ENCODE measurements around the gene MICAL3. TPM values are rescaled to one million over a fixed set of nuclear protein-coding genes. Genes with fewer than 3 reads are reported as not detected.
"Not testable (repeated sequence)": the region's sequence is repeated elsewhere in the genome, so short reads cannot be mapped to it uniquely, and the experiment has no call there.

MICAL3 gene
- 13.4 and 15.2 TPM in 2 replicates for total RNA-seq (2014; rRNA removed; shearing (Covaris generic))

DNA sequence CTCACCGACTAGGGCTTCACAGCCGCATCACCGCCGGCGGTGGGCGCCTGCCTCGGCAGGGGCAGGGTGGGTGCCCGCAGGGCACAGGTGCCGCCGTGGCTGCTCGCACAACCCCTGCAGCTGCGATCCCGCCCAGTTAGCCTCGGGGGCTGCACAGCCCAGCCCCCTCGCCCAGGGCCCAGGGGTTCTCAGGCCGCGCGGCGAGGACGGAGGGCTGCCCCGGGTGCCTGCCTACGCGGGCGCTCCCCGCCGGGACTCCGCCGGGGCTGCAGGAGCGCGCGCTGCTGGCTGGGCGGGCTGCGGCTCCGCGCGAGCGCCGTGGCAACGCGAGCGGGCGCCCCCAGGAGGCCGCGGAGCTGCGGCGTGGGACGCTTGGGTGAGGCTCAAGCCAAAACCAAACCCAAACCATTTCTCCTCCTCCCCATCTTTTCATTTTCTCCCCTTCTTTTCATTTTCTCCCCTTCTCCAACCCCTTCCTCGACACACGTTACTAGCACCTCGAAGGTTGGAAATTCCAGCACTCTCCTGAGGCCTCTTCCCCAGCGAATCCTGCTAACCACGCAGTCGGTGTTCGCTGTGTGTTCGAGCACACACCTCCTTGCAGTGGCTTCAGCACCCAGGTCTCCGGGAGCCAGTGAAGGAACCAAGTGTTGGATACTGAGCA, at the start of gene MICAL3:
Gene MICAL3, minus strand, starts transcription at position 286 of the 664 bp plus-strand sequence. CDS start 117,749 bp downstream, outside the sequence.
- no peak for DNase-seq (ENCODE audit: low spot score)

- DNase-seq (ENCODE audit: low spot score), result not testable (repeated sequence)
These were observed 49.6 kb upstream of the MICAL3 start for GRCh38 chr22:18073927-18074326.

DNA sequence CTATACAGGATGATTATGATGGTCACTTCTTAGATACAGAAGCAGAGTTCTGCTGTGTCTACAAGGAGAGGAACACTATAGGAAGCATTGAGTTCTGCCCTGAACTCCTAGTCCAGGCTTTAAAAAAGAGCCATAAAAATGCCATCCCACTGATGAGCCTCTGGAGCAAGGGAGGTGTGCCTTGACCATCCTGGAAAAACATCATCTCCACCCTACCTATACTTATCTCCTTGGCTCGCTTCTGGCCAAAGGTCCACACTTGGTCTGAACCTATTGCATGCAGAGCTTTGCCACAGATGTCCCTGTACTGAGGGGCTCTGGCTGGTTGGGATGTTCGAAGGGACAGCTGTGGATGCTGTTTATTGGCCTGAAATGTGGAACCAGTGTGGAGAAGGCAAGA, 49.1 kb upstream of the MICAL3 start:
- no peak for DNase-seq (ENCODE audit: low spot score)

DNA sequence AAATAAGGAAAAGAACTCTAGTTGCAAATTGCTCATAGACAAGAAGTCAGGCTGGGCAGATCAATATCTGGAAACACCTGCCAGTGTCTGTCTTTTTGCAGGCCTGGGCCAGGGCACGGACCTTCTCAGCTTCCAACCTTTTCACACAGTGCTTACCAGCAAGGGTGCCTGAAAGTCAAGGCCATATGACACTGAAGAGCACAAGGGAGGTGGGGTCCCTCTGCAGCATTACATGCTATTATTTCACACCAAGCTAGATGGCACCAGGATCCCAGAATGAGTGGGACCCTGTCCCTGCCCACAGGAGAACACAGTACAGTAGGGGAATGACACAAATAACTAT, 47.6 kb upstream of the MICAL3 start:
- DNase-seq (ENCODE audit: low spot score), result no peak

DNA sequence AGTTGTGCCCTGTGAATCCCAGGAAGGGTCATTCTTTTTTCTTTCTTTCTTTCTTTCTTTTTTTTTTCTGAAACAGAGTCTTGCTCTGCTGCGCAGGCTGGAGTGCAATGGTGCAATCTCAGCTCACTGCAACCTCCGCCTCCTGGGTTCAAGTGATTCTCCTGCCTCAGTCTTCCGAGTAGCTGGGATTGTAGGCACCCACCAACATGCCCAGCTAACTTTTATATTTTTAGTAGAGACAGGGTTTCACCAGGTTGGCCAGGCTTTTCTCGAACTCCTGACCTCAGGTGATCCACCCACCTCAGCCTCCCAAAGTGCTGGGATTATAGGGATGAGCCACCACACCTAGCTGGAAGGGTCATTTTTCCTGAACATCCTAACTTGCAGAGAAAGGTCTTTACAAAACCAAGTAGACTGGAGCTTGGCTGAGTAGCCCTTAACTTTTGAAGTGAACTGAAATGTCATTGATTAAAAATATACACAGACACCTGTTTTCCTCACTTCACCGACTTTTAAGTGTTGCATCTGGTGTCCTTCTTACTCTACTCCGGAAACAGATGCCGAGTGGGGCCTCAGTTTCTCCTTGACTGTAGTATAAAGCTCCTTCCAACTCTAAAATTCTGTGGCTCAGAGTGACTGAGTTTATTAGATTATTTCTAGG, 47.1 kb upstream of the MICAL3 start:
- not testable (repeated sequence) for DNase-seq (ENCODE audit: low spot score)

- no peak for DNase-seq (ENCODE audit: low spot score)
These were observed 46.4 kb upstream of the MICAL3 start for GRCh38 chr22:18070556-18071306.

DNA sequence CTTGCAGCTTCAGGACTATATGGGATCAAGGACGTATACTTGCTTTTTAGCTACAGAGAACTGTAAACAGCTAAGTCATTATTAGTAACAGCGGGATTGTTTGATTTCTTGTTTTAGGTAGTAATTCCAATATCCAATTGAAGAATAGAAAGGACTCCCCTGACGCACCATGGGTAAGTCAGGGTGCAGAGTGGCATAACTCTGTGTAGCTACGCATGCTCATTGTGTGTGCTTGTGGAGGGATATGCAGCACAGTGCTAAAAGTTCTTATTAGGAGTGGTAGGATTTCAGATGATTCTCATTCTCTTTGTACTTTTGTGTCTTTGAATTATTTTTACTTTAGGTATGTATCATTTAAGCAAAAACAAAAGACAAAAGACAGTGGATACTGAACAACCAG, 45.7 kb upstream of the MICAL3 start:
- no peak for DNase-seq (ENCODE audit: low spot score)

DNA sequence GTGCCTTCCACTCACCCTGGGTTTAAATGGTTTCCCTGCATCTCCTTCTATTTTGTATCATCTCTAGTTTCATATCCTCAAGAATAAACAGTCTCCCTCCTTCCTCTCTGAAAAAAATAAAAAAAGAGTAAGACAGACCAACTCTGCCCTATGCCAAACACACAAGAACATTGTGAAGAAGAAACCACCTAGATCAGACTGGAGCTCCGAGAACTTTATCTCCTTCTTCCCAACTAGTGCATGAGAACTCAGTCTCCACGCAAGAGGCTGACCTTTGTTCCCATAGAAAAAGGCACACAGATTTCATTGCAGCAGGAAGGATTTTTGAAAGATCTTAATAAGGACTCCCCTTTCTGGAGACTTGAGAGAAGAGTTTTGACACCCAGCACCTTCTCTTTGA, 44.7 kb upstream of the MICAL3 start:
- no peak for DNase-seq (ENCODE audit: low spot score)

GRCh38 chr22:18068381-18068988, 44.1 kb upstream of the MICAL3 start:
- no peak for DNase-seq (ENCODE audit: low spot score)

DNA sequence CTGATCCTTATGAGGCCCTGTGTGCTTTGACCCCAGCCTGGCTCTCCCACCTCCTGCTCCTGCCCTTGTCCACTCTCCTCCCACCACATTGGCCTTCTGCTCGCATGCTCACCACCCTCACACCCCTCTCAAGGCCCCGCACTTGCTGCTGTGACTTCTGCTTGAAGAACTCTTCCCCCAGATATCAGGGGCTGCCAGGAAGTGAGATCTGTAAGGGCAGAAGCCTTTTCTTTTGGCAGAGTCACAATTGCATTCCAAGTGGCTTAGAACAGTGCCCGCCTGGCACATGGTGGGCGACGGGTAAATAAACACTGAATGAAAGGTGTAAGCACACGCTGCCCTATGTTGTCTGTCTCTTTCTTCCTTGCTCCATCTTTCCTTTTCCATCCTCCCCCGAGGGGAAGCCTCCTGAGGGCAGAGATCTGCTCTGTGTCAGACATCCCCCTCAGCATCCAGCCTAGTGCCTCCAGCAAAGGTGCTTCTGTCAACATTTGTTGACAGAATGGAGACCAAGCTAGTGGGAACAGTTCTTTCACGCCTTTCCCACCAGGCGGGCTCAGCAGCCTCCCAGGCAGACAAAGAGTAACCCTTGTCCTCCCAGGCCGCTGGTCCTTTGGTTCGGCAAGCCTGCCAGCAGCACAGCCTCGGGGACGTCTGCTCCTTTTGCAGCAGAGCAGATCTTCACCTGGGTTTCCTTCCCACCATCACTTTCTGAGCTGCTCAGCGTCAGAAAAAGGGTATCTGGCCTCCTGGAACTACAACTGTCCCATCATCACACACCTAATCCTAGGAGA, 43.4 kb upstream of the MICAL3 start:
- no peak for DNase-seq (ENCODE audit: low spot score)

- DNase-seq (ENCODE audit: low spot score), result no peak
These were observed 42.8 kb upstream of the MICAL3 start for GRCh38 chr22:18067121-18067520.

- DNase-seq (ENCODE audit: low spot score), result no peak
These were observed 42.0 kb upstream of the MICAL3 start for GRCh38 chr22:18066181-18066859.

GRCh38 chr22:18065256-18065655, 40.9 kb upstream of the MICAL3 start:
- DNase-seq (ENCODE audit: low spot score), result no peak

DNA sequence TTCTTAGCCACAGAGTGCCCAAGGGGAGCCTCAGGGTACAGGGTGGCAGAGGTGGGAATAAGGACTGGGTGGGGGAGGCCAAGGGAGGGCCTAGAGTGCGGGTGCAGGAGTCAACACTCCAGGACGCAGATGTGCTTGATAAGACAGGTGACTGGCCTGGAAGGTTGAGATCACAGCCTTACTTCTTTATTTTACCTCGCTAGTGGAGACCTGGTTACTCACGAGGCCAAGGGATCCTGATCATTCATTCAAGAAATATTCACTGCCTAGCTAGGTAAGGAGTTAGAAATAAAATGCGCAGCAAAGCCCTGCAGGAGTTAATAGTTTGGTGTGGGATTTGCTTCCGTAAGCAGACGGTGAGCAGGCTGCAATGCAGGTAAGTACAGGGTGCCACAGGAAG, 40.3 kb upstream of the MICAL3 start:
- DNase-seq (ENCODE audit: low spot score), result no peak

DNA sequence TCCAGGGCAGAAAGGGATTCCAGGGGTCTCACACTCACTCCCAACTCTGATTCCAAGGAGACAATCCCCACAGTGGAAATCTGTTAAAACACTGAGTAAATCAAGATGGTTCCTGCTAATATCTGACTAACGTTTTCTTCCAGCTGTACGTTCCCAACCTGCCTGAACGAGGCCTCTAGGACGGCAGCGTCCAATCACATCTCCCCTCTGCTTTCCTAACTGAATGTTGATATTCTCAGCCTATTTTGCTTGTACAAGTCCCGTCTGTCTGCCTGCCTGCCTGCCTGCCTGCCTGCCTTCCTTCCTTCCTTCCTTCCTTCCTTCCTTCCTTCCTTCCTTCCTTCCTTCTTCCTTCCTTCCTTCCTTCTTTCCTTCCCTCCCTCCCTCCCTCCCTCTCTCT, 39.4 kb upstream of the MICAL3 start:
- DNase-seq (ENCODE audit: low spot score), result not testable (repeated sequence)

- no peak for DNase-seq (ENCODE audit: low spot score)
These were observed 38.9 kb upstream of the MICAL3 start for GRCh38 chr22:18063306-18063705.

DNA sequence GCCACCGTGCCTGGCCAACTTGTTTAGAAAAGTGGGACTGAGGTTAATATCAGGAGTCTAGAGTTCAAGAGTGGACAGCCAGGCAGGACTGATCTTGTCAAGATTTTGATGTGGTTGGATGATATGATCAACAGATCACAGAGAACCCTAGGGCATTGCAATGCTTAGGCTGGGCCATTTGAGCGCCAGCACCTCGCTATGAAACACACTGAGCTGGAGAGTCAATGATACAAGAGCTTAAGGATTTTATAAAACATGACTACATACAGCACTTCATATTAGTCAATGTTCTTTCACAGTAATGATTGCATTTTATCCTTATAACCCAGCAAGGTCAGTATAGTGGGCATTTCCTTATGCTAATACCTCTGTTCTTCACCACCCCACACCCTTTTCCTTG, 38.1 kb upstream of the MICAL3 start:
- DNase-seq (ENCODE audit: low spot score), result no peak

DNA sequence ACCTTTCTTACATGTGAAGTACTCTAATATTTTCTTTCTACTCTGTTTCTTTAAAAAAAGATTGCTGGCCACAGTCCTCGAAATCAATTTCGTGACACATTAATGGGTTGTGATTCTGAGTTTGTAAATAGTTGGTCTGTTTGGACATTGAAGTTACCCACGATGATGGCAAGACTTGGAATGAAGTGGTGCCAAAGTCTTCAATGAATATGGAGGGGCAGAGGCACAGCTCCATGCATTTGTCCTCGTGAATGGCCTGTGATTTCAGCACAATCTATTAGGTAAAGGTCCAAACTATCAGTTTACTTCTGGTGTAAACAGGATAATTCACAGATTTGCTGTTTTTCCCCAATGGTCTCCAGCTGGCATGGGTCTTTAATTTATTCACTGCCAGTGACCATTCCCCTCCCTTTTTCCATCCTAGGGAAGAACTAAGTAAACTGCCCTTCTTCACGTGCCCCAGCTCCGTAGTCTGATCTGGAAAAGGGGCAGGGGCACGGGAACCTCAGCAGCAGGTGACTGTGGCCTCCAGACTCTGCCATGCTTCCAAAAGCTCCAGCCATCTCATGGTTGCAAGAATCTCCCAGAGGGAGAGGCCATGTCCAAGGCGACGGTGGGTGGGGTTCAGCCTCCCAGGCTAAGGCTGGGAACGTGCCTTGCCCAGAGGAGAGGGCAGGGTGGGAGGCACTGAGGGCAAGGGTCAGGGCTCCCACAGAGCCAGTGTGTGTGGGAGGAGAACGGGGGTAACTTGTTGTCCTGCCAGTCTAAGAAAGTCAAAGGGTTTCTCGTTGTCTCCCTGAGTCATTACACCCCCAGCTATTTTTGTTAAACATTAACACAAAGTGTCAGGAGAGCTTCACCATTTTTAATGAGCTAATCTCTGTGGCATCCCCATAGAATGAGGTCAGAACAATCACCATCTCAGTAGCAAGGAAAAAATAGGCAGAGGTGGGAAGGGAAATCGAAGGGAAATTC, 36.6 kb upstream of the MICAL3 start:
- peak; percentile 45 for DNase-seq (ENCODE audit: low spot score)

DNA sequence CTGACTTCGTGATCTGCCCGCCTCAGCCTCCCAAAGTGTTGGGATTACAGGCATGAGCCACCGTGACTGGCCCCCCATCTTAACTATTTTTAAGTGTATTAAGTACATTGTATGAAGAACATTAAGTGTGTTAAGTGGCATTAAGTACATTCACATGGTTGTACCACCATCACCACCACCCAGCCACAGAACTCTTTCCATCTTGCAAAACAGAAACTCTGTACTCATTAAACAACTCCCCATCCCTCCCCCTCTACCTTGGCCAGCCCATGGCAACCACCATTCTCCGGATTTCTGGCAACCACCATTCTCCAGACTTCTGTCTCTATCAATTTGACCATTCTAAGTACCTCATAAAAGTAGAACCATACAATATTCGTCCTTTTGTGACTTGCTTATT, 35.6 kb upstream of the MICAL3 start:
- no peak for DNase-seq (ENCODE audit: low spot score)

DNA sequence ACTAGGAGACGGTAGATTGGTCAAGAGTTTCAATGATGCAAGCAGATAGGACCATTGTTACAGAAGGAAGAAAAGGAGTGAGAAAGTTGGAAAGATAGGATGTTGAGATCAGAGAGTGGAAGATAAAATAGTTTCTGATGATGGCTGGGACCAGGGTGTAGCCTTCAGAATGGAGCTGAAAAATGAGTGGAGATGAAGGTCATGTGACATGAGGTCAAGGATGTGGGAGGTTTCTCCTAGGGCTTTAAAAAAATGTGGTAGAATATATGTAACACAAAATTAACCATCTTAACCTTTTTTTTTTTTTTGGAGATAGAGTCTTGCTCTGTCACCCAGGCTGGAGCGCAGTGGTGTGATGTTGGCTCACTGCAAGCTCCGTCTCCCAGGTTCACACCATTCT, 35.1 kb upstream of the MICAL3 start:
- DNase-seq (ENCODE audit: low spot score), result no peak
